B cell (primary cell): Measurements from ENCODE around the gene MS4A4E. TPM values are rescaled to one million over a fixed set of nuclear protein-coding genes. Genes with fewer than 3 reads are reported as not detected.

Experiments used
- ATAC-seq: fragments of 200-7000 bp; cut with Tn5 transposase; one replicate; pipeline ENCODE4 v1.10.0; 2021; ENCODE audit warnings: low read depth, mild to moderate bottlenecking, moderate number of reproducible peaks, moderate library complexity
- CTCF ChIA-PET: fragments of 350-600 bp; sonication (Branson Sonifier 250); formaldehyde crosslinking; loops from one replicate; lab custom pipeline; 2021; ENCODE audit warnings: antibody characterized with exemption, inconsistent platforms; lab: Charles Lee
- POLR2A ChIA-PET: fragments of 350-600 bp; sonication (Branson Sonifier 250); formaldehyde crosslinking; loops from one replicate; lab custom pipeline; 2021; ENCODE audit warnings: antibody characterized with exemption; lab: Charles Lee
- DNase-seq: peaks from one replicate; pipeline ENCODE4 v3.0.0; 2013
- H2AFZ ChIP-seq: 2 replicates; pipeline ENCODE4 v1.6.1; 2012; ENCODE audit warnings: mild to moderate bottlenecking, low read depth, low read length; ENCODE audit not compliant: insufficient read depth, poor library complexity, severe bottlenecking
- H3K27ac ChIP-seq, 2 donors: 1 replicate in 1 of 2; 2 replicates in 1 of 2; pipeline ENCODE4 v1.5.1; 2012 to 2013; ENCODE audit warnings: low read length in 2 of 2, mild to moderate bottlenecking in 2 of 2, moderate library complexity in 1 of 2
- H3K27me3 ChIP-seq, 4 experiments: fragments of 200-600 bp in 1 of 4; sonication (generic) in 1 of 4; replicated peaks in 1 of 4; 1 replicate in 2 of 4; 2 replicates in 2 of 4; pipeline versions ENCODE4 v1.6.1 to v1.7.0; 2013 to 2016; ENCODE audit warnings: low read length in 3 of 4, mild to moderate bottlenecking in 2 of 4, mixed read lengths in 1 of 4, moderate library complexity in 1 of 4; ENCODE audit not compliant: insufficient read depth in 4 of 4, control insufficient read depth in 3 of 4; ENCODE audit errors: control extremely low read depth in 1 of 4
- H3K36me3 ChIP-seq, 2 experiments: replicated peaks in 1 of 2; 1 replicate in 1 of 2; 2 replicates in 1 of 2; pipeline versions ENCODE4 v1.6.1 to v1.7.1; 2013; ENCODE audit warnings: low read length in 1 of 2; ENCODE audit not compliant: insufficient read depth in 2 of 2, control insufficient read depth in 1 of 2; ENCODE audit errors: control extremely low read depth in 1 of 2, extremely low read depth in 1 of 2
- H3K4me1 ChIP-seq, 2 donors: fragments of 200-600 bp in 1 of 2; sonication (generic) in 1 of 2; 1 replicate in 1 of 2; 2 replicates in 1 of 2; pipeline versions ENCODE4 v1.5.1 to v1.6.1; 2013 to 2017; ENCODE audit warnings: low read length in 2 of 2; ENCODE audit not compliant: control insufficient read depth in 2 of 2, insufficient read depth in 2 of 2
- H3K4me2 ChIP-seq: replicated peaks from 2 replicates; pipeline ENCODE3; 2012; ENCODE audit warnings: mild to moderate bottlenecking, low read depth, low read length; ENCODE audit not compliant: poor library complexity, severe bottlenecking
- H3K4me3 ChIP-seq, 5 experiments: fragments of 200-600 bp in 1 of 5; sonication (generic) in 1 of 5; 1 replicate in 3 of 5; 2 replicates in 2 of 5; pipeline versions ENCODE4 v1.5.1 to v1.7.0; 2011 to 2016; ENCODE audit warnings: low read length in 4 of 5, mild to moderate bottlenecking in 4 of 5, low read depth in 2 of 5, control low read depth in 1 of 5, moderate library complexity in 1 of 5; ENCODE audit not compliant: insufficient read depth in 1 of 5; ENCODE audit errors: control extremely low read depth in 1 of 5, extremely low read depth in 1 of 5
- H3K79me2 ChIP-seq: fragments of 200-600 bp; sonication (generic); one replicate; pipeline ENCODE4 v1.6.0; 2016; ENCODE audit warnings: low read length; ENCODE audit not compliant: control insufficient read depth, insufficient read depth
- H3K9ac ChIP-seq: fragments of 200-600 bp; sonication (generic); 2 replicates; pipeline ENCODE4 v1.6.1; 2017; ENCODE audit warnings: mild to moderate bottlenecking, low read length, moderate library complexity
- H3K9me3 ChIP-seq, 3 donors: one replicate each; pipeline versions ENCODE4 v1.6.1 to v1.7.1; 2013; ENCODE audit warnings: low read length in 2 of 3; ENCODE audit not compliant: control insufficient read depth in 2 of 3, insufficient read depth in 1 of 3; ENCODE audit errors: control extremely low read depth in 1 of 3
- H4K20me1 ChIP-seq: 2 replicates; pipeline ENCODE4 v1.6.0; 2012; ENCODE audit warnings: mild to moderate bottlenecking, low read length; ENCODE audit not compliant: insufficient read depth, control insufficient read depth, poor library complexity, severe bottlenecking
- H3K27ac Mint-ChIP-seq: one replicate; pipeline ENCODE4 v1.8.0; 2021; ENCODE audit warnings: mixed read lengths
- H3K27me3 Mint-ChIP-seq: one replicate; pipeline ENCODE4 v1.8.0; 2021; ENCODE audit warnings: mixed read lengths
- H3K4me1 Mint-ChIP-seq: one replicate; pipeline ENCODE4 v1.8.0; 2021; ENCODE audit warnings: mixed read lengths
- H3K4me3 Mint-ChIP-seq: one replicate; pipeline ENCODE4 v1.8.0; 2021; ENCODE audit warnings: mixed read lengths
- H3K9me3 Mint-ChIP-seq: one replicate; pipeline ENCODE4 v1.8.0; 2022; ENCODE audit warnings: mixed read lengths; ENCODE audit not compliant: insufficient read depth
- CTCF ChIP-seq: fragments of 200-600 bp; IDR thresholded peaks from one replicate; pipeline ENCODE4 v1.8.0; 2022; ENCODE audit warnings: antibody characterized with exemption, mild to moderate bottlenecking
- EZH2 ChIP-seq: IDR thresholded peaks from 2 replicates; pipeline ENCODE4 v1.6.1; 2012; ENCODE audit warnings: borderline replicate concordance, low read depth, mild to moderate bottlenecking, moderate library complexity, low read length; ENCODE audit not compliant: insufficient read depth, poor library complexity, severe bottlenecking
- WGBS: methylation state at CpG from one replicate; pipeline ENCODE4 v1.1.5; 2013; ENCODE audit warnings: missing lambda C conversion rate; ENCODE audit not compliant: insufficient coverage; 5-methylcytosine and 5-hydroxymethylcytosine counted together
- intact Hi-C: fragments of 100-400 bp; cut with micrococcal nuclease; formaldehyde crosslinking; loops from one replicate; pipeline ENCODE4 v1.10.0; 2022
- polyA plus RNA-seq: library from polyadenylated mRNA; depleted of rRNA; stranded (reverse); fragments of >200 nt; gene quantifications from 2 replicates; pipeline ENCODE4 v1.2.3, GENCODE V29; 2012
- total RNA-seq, 2 donors: library from RNA; stranded (reverse); fragments of 120-200 nt in 1 of 2; gene quantifications; 1 replicate in 1 of 2; 2 replicates in 1 of 2; pipeline versions ENCODE4 v1.2.3 to v1.2.4, GENCODE V29; 2013 to 2022

MS4A4E gene
- total and polyA plus RNA-seq, 2 donors (not counting 1 experiment from before 2014, with no cell fraction given) = 0.27 to 0.42 TPM

- Histone ChIP-seq H3K4me1 (no peaks in the 10 kb centered on the region), H3K4me3 (no peak overlapping the region), H3K79me2 (no peaks in the 10 kb centered on the region), H3K9ac (no peak overlapping the region), H3K9me3 (peaks cover 0 to 1% (median 0%) of the 10 kb centered on the region in 3 donors), H3K27ac (no peak overlapping the region), H3K27me3 (peaks cover 0 to 5% (median under 1%) of the 10 kb centered on the region in 4 experiments), H4K20me1 (no peaks in the 10 kb centered on the region), H3K4me2 (no peak overlapping the region), H2AFZ (no peak overlapping the region), H3K36me3 (no peaks in the 10 kb centered on the region)
- Mint-ChIP-seq H3K4me1 (peaks cover 1% of the 10 kb centered on the region), H3K27me3 (peaks cover 17% of the 10 kb centered on the region), H3K4me3 (no peak overlapping the region), H3K9me3 (peaks cover 2% of the 10 kb centered on the region), H3K27ac (no peak overlapping the region)
- CTCF ChIA-PET = no interaction called here
- WGBS = 40% methylated on average over 2 of the region's 2 CpGs
- ATAC-seq (no peak), DNase-seq (no peak)
- no peak for TF ChIP-seq CTCF
- no peak for TF ChIP-seq EZH2
- POLR2A ChIA-PET = no interaction called here
- intact Hi-C loops = no loop called here
Measured at GRCh38 chr11:60161107-60161506, 81.8 kb downstream of the MS4A4E start.

GRCh38 chr11:60159868-60160267, 83.1 kb downstream of the MS4A4E start:
- ChIA-PET CTCF (interaction anchor here (0.6 kb wide), 1 partner anchor 8 kb away, joined by 3 read pairs; no protein-coding TSS in a partner anchor), POLR2A (no interaction called here)
- TF ChIP-seq CTCF (no peak), EZH2 (no peak)
- peaks cover 0 to 2% (median 1%) of the 10 kb centered on the region in 3 donors for H3K9me3 ChIP-seq
- peaks cover 13% of the 10 kb centered on the region for H3K27me3 Mint-ChIP-seq
- H3K9me3 Mint-ChIP-seq = peaks cover 3% of the 10 kb centered on the region
- no peak overlapping the region for H2AFZ ChIP-seq
- intact Hi-C loops = no loop called here
- no peak overlapping the region for H3K27ac ChIP-seq
- H3K9ac ChIP-seq = no peak overlapping the region
- H3K27ac Mint-ChIP-seq = no peak overlapping the region
- DNase-seq (no peak), ATAC-seq (no peak)
- no peak overlapping the region for H3K4me3 ChIP-seq
- H3K4me3 Mint-ChIP-seq = no peak overlapping the region
- no peaks in the 10 kb centered on the region for H3K79me2 ChIP-seq
- 83% methylated on average over 1 of the region's 1 CpG for WGBS
- H3K4me1 ChIP-seq = no peaks in the 10 kb centered on the region
- no peaks in the 10 kb centered on the region for H4K20me1 ChIP-seq
- H3K27me3 ChIP-seq = peaks cover 0 to 5% (median 1%) of the 10 kb centered on the region in 4 experiments
- no peaks in the 10 kb centered on the region for H3K36me3 ChIP-seq
- peaks cover 3% of the 10 kb centered on the region for H3K4me1 Mint-ChIP-seq
- H3K4me2 ChIP-seq = no peak overlapping the region
